ENCODE data around the gene SPHK2.
"Not testable (repeated sequence)": the region's sequence is repeated elsewhere in the genome, so short reads cannot be mapped to it uniquely, and the experiment has no call there.

Gene SPHK2

DNA sequence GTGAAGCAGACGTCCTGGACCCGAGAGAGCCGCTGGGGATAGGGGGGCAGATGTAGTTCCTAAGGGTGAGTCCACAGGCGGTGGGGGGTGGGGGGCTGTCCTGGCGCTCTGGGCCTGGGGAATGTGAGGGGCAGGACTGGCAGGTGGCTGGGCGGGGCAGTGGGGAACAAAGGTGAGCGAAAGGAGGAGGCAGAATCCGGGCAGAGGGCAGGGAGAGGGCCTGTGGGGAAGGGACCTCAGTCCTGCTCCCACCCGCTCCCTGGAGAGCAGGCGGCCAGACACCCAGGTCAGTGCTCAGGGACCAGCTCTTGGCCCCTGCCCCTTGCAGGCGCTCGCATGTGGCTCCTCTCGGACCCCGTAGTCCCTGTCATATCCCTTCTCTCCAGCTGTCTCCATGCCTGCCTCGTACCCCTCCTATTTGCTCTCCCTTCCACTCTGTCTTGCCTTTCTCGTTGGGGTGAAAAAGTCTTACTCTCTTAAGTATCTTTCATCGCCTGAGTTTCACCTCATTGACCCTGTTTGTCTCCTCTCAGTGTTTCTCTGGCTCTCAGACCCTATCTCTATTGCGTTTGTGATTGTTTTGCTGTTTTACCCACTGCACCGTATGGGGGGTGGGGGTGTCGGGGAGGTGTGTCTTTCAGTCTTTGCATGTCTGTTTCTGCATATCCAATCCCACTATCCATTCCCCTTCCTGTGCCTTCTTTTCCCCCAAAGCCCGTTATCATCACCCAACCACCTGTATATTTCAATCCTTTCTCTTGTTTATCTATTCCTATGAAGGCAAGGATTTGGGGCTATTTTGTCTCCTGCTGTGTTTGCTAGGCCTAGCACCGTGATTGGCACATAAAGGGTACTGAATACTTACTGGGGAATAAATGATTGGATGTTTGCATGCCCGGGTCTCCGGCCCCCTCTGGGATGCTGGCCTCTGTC lies 5.8 kb downstream of the SPHK2 start:
- no peak for DNase-seq (ENCODE audit: low read depth in 2 of 2)

DNA sequence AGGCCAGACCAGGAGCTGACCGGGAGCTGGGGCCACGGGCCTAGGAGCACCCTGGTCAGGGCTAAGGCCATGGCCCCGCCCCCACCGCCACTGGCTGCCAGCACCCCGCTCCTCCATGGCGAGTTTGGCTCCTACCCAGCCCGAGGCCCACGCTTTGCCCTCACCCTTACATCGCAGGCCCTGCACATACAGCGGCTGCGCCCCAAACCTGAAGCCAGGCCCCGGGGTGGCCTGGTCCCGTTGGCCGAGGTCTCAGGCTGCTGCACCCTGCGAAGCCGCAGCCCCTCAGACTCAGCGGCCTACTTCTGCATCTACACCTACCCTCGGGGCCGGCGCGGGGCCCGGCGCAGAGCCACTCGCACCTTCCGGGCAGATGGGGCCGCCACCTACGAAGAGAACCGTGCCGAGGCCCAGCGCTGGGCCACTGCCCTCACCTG lies 6.6 kb downstream of the SPHK2 start:
- no peak for DNase-seq (ENCODE audit: low read depth in 2 of 2)

DNA sequence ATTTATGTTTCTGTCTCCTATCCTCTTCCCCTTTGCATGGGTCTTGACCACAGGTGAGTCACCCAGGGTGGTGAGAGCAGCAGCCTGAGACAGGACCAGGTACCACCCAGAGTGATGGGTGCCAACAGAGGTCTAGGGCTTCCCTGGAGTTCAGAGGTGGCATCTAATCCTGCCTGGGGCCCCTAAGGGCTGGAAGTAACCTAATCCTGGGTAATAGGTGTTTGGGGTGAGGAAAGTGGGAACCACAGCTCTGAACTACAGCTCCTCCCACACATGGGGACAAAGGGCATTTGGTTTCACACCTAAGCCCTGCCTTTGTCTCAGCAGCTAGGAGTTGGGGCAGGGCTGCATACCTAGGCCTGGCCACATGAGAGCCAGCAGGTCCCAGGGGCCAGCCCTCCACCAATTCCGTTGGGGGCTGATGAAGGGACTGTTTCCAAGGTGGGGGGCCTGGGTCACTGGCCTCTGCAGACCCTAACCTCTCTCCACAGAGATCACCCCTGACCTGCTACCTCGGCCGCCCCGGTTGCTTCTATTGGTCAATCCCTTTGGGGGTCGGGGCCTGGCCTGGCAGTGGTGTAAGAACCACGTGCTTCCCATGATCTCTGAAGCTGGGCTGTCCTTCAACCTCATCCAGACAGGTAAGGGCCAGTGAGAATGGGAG lies 8.0 kb downstream of the SPHK2 start:
- DNase-seq (ENCODE audit: low read depth in 2 of 2) = no peak

DNA sequence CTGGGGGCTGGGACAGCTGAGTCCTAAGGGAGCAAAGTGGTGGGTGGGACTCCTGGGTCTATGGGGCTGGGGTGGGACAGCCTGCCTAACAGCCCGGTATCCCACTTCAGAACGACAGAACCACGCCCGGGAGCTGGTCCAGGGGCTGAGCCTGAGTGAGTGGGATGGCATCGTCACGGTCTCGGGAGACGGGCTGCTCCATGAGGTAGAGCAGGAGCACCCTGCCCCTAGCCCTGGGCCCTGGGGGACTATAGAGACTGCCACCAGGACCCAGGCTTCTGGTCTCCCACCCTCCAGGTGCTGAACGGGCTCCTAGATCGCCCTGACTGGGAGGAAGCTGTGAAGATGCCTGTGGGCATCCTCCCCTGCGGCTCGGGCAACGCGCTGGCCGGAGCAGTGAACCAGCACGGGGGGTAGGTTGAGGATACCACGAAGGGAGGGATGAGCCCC lies 8.6 kb downstream of the SPHK2 start:
- DNase-seq (ENCODE audit: low read depth in 2 of 2) = no peak

DNA sequence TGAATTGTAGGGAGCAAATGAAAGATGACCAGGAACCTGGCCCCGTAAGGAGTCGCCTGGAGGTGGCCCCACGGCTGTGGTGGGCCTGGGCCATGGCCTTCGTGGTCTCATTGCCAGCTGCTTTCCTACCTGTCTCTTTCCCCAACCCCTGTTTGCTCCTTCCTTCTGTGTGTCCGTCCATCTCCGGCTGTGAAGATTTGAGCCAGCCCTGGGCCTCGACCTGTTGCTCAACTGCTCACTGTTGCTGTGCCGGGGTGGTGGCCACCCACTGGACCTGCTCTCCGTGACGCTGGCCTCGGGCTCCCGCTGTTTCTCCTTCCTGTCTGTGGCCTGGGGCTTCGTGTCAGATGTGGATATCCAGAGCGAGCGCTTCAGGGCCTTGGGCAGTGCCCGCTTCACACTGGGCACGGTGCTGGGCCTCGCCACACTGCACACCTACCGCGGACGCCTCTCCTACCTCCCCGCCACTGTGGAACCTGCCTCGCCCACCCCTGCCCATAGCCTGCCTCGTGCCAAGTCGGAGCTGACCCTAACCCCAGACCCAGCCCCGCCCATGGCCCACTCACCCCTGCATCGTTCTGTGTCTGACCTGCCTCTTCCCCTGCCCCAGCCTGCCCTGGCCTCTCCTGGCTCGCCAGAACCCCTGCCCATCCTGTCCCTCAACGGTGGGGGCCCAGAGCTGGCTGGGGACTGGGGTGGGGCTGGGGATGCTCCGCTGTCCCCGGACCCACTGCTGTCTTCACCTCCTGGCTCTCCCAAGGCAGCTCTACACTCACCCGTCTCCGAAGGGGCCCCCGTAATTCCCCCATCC lies 9.4 kb downstream of the SPHK2 start:
- no peak for DNase-seq (ENCODE audit: low read depth in 2 of 2)

DNA sequence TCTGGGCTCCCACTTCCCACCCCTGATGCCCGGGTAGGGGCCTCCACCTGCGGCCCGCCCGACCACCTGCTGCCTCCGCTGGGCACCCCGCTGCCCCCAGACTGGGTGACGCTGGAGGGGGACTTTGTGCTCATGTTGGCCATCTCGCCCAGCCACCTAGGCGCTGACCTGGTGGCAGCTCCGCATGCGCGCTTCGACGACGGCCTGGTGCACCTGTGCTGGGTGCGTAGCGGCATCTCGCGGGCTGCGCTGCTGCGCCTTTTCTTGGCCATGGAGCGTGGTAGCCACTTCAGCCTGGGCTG lies 9.9 kb downstream of the SPHK2 start:
- DNase-seq (ENCODE audit: low read depth in 2 of 2) = no peak

DNA sequence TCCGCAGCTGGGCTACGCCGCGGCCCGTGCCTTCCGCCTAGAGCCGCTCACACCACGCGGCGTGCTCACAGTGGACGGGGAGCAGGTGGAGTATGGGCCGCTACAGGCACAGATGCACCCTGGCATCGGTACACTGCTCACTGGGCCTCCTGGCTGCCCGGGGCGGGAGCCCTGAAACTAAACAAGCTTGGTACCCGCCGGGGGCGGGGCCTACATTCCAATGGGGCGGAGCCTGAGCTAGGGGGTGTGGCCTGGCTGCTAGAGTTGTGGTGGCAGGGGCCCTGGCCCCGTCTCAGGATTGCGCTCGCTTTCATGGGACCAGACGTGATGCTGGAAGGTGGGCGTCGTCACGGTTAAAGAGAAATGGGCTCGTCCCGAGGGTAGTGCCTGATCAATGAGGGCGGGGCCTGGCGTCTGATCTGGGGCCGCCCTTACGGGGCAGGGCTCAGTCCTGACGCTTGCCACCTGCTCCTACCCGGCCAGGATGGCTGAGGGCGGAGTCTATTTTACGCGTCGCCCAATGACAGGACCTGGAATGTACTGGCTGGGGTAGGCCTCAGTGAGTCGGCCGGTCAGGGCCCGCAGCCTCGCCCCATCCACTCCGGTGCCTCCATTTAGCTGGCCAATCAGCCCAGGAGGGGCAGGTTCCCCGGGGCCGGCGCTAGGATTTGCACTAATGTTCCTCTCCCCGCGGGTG lies 10.4 kb downstream of the SPHK2 start:
- DNase-seq (ENCODE audit: low read depth in 2 of 2) = no peak

DNA sequence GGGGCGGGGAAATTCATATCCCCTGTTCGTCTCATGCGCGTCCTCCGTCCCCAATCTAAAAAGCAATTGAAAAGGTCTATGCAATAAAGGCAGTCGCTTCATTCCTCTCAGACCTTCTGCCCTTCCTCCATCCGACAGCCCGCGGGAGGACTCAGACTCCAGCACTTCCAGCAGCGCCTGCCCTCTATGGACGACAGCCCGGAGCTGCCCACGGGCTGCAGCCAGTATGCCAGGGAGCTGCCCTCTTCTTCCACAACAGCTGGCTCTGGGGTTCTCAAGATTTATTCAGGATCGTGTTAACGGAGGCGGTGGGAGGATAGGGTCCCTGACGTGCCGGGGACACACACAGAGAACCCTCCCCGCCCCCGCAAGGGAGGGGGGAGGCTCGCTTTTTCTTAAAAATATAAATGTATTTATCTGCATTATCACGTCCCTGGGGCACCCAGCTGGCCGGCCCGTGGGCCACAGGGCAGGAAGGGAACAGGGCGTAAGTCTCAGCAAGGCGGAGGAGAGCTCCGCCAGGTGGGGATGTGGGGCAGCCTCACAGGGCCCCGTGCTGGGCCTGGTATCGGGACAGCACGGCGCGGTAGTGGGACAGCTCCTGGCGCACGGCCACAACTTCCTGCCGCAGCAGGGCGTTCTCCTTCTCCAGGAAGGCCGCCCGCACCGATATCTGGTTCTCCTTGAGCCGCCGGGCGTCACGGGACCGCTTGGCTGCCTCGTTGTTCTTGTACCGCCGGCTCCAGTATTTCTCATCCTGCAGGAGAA lies 11.2 kb downstream of the SPHK2 start:
- no peak for DNase-seq (ENCODE audit: low read depth in 2 of 2)

DNA sequence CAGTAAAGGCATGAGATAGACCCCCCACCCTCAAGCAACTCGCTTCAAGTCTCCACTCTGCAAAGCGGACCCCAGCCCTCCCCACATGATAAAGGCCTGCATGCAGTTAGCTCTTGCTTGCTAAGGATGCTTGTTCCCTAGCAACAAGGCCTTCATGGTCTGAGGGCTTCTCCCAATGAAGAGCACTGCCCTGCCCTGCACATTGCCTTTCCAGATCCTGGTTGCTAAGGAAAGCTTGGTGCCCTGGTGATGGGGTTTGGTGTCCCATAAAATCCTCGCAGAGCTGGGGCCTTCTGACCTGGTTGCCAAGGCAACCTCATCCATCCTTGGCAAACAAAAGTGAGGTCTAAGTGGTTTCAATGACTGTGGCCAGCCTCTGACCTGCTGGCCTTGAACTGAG lies 11.9 kb downstream of the SPHK2 start:
- no peak for DNase-seq (ENCODE audit: low read depth in 2 of 2)

DNA sequence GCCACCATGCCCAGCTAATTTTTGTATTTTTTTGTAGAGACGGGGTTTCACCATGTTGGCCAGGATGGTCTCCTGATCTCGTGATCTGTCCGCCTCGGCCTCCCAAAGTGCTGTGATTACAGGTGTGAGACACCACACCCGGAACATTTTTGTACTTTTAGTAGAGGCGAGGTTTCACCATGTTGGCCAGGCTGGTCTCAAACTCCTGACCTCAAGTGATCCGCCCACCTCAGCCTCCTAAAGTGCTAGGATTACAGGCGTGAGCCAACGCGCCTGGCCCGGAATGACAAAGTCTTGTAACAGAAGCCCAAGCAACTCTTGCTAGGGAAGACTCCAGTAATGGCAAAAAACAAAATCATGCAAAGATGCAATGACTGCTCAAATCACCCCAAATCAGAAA lies 13.0 kb downstream of the SPHK2 start:
- DNase-seq (ENCODE audit: low read depth in 2 of 2) = not testable (repeated sequence)

DNA sequence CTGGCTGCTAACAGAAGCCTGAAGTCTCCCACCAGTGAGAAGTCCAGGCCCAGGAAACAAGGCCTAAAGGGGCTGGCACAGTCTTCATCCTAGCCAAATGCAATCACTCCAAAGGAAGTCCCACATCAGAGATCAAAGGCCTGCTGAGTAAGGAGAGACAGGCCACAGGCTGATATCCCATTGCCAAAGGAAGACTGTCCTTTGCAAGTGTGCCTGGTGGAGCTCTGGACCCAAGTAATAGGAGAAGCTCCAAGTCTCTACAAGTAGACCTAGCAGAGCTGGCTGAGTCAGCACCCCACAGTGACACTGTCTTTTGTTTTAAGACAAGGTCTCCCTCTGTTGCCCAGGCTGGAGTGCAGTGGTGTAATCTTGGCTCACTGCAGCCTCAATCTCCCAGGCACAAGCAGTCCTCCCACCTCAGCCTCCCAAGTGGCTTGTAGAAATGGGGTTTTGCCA lies 13.4 kb downstream of the SPHK2 start:
- no peak for DNase-seq (ENCODE audit: low read depth in 2 of 2)

DNA sequence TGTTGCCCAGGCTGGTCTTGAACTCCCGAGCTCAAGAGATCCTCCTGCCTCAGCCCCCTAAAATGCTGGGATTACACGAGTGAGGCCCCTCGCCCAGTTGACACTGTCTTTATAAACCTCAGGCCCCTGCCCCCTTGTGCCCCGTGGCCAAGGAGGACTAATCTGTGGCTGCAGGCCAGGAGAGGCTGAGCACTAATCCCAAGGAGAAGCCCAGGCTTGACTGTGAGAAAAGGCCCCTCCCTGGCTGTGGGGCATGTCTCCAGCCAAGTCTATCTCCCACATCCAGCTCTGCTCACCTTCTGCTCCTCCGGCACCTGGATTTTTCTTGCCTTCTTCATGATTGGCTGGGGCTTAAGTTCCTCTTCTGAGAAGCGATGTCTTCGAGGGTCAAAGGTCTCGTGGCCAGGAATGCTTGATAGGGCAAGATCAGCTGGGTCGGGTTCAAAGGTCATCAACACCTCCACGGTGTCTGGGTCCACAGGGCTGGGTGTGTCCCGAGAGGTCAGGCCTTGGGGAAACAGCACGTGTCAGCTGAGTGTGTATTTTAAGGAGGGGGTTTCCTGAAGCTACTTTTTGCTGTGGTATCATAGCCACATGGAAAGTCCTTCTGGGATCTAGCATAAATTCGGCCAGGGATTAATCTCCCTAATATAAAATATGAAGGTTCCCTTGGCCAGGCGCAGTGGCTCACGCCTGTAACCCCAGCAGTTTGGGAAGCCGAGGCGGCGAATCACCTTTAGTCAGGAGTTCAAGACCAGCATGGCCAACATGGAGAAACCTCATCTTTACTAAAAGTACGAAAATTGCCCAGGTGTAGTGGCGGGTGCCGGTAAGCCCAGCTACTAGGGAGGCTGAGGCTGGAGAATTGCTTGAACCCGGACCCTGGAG lies 14.1 kb downstream of the SPHK2 start:
- DNase-seq (ENCODE audit: low read depth in 2 of 2) = no peak

DNA sequence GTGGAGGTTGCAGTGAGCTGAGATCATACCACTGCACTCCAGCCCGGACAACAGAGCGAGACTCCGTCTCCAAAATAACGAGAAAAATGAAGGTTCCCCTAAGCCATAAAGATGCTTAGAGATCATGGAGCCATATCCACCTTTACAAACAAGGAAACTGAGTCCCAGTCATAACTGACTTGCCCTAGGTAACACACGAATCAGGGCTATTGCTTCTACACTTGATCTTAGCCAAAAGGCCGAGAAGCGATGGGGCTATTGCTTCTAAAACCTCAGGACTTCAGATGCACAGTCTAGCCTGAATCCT lies 14.7 kb downstream of the SPHK2 start:
- no peak for DNase-seq (ENCODE audit: low read depth in 2 of 2)

DNA sequence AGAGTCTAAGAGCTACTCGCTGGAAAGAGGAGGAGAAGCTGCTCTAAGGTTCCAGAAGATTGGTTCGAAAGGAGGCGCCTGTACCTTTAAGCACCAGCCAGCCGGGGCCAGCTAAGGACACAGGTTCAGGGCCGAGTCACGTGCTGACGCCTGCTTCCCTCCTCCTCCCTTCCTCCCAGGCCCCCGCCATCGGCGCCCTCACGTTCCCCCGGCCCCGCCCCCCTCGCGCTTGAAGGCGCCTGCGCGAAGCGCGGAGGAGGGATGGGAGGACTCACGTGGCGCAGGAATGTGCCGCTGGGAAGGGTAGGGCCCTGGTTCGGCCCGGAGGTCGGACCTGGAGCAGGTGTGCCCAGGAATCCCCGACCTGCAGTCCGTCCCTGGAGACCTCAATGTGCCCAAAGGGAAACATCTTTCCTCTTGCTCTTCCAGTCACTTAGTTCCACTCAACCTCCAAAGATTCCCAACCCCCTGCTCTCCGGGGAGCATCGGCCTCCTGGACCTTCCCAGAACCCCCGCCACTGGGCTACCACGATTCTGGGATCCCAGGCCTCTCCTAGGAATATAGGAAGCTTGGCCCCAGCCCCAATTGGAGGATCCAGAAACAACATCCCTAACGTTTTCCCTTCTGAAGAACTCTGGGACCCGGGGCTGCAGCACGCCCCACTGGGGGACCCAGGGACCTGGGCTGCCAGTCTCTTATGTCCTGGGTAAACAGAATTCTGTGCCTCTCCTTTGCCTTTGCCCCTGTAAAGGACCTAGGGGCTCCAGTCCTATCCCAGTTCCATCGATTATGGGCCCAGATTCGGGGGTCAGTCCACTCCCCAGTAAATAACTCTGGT lies 15.3 kb downstream of the SPHK2 start:
- peak; percentile 81 to 83 for DNase-seq (ENCODE audit: low read depth in 2 of 2)

DNA sequence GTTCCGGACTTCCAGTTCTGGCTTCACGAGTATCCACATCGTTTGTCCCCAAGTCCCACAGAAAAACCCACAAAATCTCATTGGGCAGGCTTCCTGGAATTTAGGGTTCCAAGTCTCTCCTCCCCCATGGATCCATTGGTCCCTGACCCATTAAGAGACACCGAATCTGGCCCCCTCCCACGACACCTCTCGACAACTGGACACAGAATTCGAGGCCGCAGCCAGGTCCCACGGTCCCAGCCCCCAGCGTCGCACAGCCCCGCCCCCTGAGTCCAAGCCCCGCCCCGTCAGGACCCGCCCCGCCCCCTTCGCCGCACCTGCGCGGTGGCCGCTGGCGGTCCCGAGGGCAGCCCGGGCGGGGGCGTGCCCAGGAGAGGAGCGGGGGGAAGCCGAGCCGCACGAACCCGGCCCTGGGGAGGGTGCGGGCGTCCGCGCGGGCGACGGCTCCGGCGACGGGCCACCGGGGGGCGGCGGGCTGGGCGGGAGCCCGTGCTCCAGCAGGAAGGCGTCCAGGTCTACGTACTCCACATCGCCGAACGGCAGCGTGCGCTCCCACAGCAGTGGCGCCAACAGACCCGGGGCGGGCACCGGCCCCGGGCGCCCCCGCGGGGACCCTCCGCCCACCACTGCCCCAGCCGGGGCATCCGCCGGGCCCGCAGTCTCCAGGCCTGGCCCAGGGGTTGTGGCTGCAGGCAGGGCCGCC lies 16.1 kb downstream of the SPHK2 start:
- DNase-seq (ENCODE audit: low read depth in 2 of 2) = peak; percentile 55 to 57

DNA sequence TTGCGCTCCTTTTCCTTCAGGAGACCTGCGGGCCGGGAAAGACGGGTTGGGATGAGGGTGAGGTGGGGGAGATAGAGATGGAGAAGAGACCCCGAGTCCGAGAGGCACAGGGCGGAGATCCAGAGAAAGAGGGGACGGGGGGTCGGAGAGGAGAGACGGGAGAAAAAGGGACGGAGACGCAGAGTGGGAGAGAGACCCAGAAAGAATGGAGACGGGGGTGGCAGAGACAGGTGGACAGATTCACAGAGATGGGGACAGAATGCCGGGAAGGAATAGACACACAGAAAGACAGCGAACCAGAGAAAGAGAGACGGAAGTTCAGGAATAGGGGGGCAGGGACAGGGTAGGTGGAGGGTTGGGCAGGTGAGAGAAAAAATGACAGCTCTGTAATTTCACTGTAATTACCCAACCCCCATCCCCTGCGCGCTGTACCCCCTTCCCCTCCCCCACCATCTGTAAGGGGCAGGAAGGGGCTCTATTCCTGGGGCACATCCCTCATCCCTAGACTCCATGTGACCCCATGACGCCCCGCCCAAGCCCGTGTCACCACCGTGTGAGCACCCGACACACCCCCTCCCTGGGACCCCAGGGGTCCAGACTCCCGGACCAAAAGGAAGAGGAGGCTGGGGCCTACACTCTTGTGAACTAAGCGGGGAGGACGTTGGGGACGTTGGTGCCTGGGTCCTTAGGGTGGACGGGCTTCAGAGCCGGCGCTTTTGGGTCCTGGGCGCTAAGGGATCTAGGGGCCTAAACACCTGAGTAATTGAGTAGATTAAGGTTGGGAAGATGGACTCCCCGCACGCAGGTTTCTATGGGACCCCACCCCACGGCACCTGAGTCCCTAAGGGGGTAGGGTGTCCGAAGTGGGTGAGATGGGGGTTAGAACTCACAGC lies 16.9 kb downstream of the SPHK2 start:
- no peak for DNase-seq (ENCODE audit: low read depth in 2 of 2)

DNA sequence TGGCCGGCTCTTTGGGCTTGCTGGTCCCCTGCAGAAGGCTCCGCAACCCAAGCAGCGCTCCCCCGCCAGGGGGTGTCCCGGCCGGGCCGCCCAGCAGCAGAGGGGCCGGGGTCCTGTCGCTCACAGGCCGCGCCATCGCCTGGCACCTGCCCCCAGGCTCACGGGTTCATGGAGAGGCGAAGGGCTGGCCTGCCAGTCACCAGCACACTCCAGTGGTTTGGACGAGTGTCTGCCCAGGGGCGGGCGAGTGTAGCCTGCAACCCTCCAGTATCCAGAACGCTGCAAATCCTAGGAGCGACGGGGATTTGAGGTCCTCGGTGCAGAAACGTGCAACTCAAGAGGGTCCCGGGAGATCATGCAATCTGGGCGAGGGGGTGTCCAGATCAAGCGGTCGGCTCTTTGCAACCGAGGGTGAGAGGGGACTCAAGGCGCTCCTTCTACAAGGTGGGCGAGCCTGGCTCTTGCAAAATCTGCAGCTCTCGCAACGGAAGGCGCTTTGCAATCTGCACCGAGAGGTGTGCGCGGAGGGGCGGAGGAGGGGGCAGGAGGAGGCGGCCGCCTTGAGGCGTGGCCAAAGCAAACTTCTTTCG lies 17.6 kb downstream of the SPHK2 start, which contains the start of gene DBP:
TSS of gene DBP (minus strand) at position 521 of the 590 bp plus-strand sequence. CDS start at position 136, 385 bp downstream.
- no peak for DNase-seq (ENCODE audit: low read depth in 2 of 2)
